T follicular helper cell (primary cell): ENCODE measurements around the gene QPRT.
"Not testable (repeated sequence)": the region's sequence is repeated elsewhere in the genome, so short reads cannot be mapped to it uniquely, and the experiment has no call there.

Experiments
- DNase-seq: peaks from one replicate; pipeline ENCODE4 v3.0.0-alpha.2; 2020; ENCODE audit warnings: low read depth
- total RNA-seq, 2 experiments: gene quantifications; one replicate each; lab custom pipeline; 2026; lab: John Stamatoyannopoulos, UW

QPRT gene
- 0.96 to 2.9 reads per million in 2 experiments for total RNA-seq

DNA sequence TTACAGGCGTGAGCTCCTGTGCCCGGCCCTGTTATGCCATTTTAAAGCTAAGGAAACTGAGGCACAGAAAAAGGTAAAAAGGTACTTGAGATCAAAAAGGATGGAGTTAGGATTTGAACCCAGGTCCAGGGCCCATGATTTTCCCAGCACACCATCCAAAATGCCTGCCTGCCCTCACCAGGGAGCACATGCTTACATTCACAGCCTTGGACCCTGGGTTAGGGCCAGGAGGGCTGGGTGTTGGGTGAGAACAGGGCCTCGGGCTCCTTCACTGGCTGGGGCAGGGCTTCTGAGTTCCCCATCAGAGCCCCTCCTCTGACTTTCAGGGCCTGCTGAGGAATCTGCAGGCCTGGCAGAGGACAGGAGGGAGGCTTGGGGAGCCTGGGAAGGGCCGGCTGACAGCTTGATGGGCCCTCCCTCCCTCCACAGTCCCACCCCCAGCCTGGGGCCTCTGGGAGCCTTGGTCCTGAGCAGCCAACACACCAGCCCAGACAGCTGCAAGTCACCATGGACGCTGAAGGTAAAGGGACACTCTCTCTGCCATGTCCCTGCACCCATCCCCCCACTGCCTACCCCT is at the start of gene QPRT:
TSS of gene QPRT (plus strand) at position 490 of the 577 bp plus-strand sequence. CDS start at position 508, 18 bp downstream.
- no peak for DNase-seq

DNA sequence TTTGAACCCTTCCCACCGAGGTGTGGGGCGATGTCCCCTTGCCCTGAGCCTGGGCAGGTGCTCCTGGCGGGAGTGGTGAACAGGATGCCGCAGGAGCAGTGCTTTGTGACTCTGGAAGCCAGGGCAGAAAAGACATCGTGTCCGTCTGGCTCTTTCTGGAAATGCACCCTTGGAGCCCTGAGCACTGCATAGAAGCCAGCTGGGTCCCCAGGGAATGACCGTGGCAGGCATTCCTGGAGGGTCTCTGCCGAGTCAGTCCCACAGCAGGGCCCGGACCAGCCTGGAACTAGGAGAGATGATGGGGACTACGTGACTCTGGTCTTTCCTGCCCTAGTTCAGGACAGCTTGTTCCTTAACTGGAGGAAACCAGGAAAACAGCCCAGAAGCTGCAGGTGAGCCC is 49.7 kb upstream of the QPRT start:
- DNase-seq: not testable (repeated sequence)

DNA sequence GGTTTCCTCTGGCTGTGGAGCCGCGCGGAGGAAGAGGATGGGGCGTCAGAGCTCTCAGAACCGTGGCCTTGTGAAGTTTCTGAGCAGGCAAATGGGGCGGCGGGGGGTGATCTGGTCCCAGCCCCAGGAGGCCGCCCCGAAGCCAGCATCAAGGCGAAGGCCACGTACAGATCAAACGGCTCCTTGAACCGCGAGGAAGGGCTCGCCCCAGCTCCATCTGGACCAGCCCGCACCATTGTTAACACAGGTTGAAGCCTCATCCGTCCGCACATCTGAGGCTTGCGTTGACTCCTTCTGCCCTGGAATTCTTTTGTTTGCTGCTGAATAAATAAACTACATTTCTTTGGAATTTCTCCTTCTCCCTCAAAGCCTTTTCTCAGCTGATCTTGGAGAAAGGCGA is 47.3 kb upstream of the QPRT start:
- DNase-seq: not testable (repeated sequence)

DNA sequence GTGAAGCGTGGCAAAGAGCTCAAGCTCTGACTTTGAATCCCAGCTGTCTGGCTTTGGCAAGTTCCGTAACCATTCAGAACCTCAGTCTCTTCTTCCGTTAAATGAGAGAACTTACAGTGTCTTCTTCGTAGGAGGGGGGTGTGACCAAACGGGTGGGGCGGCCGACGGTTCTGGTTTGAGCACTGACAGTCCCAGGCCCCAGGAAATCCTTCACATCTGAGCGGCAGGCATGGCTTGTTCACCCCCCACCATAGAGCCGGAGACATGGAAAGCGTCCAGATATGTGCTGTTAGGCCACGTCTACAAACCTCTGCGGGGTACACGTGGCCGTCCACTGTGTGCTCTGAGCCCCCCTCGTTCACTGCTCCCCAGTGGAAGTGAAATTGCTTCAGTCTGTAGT is 43.1 kb upstream of the QPRT start:
- not testable (repeated sequence) for DNase-seq

DNA sequence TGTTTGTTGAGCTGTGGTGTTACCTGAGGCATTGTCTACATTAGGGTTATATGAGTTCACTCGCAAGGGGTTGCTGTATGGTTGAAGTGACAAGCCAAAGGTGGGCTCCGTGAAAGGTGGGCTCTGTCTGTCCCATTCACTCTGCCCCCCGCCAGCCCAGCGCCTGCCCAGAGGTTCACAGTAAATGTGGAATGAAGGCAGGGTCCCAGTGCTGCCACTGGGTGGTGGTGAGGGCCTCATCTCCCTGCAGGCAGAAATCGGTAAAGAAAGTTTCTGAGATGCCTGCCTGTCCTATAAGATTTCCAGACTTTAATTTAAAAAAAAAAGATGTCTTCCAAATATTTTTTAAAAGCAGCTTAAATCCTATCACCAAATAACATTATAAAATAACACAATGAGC is 42.6 kb upstream of the QPRT start:
- DNase-seq: not testable (repeated sequence)

DNA sequence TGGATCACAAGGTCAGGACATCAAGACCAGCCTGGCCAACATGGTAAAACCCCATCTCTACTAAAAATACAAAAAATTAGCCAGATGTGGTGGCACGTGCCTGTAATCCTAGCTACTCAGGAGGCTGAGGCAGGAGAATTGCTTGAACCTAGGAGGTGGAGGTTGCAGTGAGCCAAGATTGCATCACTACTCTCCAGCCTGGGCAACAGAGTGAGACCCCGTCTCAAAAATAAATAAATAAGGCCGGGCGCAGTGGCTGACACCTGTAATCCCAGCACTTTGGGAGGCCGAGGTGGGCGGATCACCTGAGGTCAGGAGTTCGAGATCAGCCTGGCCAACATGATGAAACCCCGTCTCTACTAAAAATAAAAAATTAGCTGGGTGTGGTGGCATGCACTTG is 40.2 kb upstream of the QPRT start:
- DNase-seq: not testable (repeated sequence)

DNA sequence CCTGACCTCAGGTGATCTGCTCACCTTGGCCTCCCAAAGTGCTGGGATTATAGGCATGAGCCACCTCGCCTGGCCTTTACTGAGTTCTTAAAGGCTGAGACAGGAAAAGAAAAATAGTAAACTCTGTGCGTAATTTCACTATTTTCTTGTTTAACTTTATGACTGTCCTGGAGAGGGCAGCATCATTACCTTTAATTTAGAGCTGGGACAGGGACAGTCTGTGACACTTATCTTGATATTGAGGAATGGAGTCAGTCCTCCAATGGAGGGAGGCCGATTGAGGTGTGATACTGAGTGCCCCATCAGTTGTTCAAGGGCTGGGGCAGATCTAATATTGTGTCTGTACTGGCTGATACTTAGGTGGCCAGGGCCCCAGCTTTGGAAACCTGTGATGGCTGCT is 37.4 kb upstream of the QPRT start:
- DNase-seq: no peak

DNA sequence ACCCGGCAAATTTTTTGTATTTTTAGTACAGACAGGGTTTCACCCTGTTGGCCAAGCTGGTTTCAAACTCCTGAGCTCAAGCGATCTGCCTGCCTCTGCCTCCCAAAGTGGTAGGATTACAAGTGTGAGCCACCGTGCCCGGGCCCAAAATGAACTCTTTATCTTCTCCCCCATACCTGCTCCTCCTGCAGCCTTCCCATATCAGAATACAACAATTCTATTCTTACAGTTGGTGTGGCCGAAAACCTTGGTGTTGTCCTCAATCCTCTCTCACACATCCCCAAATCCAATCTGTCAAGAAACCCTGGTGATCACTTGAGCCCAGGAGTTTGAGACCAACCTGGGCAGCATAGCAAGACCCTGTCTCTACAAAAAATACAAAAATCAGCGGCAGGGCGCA is 35.4 kb upstream of the QPRT start:
- DNase-seq: no peak

DNA sequence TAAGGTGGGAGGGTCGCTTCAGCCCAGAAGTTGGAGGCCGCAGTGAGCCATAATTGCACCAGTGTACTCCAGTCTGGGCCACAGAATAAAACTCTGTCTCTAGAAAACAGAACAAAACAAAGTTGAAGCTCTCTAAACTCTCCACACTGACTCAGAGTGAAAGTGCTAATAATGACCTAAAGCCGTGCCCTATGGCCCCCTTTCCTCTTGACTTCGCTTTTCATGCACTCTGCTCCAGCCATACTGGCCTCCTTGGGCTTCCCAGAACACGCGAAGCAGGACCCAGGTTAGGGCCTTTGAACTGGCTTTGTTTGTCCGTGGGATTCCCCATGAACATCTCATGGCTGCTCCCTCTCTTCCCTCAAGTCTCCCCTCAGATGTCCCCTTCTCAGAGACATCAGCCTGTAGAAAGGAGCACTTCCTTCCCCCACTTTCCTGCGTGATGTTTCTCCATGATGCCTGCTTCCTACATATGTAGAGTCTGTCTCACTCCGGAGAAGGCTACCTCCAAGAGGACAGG is 34.6 kb upstream of the QPRT start:
- no peak for DNase-seq

DNA sequence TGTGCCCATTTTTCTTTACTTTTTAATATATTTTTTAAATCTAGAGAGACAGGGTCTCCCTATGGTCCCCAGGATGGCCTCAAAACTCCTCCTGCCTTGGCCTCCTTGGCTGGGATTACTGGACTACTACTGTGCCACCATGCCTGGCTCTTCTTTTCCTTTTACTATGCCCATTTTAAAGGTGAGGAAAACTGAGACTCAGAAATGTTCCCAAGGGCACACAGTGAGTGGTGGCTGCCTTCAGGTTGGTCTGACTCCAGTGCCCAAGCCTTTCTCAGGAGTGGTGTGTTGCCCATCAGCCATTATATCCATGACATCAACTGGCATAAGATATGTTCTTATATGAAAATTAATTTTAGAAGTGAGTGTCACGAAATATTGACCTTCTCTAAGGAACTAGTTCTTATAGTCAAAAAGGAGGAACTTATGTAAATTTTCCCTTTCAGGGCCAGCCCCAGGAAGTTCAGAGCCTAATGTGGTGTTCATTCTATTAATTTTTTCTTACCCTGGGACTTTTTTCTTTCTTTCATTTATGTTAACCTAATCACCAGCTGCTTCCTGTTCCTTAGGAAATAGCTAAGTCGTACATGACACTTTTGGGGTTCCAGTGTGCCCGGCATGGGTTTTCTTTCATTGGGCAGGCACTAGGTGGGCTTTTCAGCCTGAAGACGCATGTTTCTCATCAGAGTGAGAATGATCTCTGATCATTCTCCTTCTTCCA is 33.8 kb upstream of the QPRT start:
- DNase-seq: no peak

DNA sequence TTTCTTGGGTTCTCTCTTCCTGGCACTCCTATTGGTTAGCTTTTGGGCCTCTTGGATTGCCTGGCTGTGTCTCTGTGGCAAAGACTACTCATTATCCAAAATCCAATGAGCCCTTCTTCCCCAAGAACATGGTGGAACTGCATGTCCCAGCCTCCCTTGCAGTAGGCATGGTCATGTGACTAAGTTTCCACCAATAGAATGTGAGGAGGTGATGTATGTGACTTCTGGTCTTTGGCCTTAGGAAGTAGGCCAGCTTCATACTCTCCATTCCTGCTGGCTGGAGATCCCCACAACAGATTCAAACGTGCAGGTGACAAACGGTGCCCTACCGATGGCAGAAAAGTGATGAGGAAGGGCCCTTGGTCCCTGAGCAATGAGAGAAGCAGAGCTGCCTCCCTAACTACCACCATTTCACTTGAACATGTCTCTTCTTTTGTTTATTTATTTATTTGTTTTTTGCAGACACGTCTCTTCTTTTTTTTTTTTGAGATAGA is 33.2 kb upstream of the QPRT start:
- no peak for DNase-seq

DNA sequence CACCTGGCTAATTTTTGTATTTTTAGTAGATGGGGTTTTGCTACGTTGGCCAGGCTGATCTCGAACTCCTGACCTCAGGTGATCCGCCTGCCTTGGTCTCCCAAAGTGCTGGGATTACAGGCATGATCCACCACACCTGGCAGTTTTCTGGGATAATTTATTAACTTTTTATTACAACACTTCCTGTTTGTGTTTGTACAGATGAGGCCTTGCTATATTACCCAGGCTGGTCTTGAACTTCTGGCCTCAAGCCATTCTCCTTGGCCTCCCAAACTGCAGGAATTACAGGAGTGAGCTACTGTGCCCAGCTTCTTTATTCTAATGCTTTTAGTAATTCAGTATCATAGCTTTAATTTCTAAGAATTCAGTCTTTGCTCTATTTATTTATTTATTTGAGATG is 32.0 kb upstream of the QPRT start:
- DNase-seq: no peak

DNA sequence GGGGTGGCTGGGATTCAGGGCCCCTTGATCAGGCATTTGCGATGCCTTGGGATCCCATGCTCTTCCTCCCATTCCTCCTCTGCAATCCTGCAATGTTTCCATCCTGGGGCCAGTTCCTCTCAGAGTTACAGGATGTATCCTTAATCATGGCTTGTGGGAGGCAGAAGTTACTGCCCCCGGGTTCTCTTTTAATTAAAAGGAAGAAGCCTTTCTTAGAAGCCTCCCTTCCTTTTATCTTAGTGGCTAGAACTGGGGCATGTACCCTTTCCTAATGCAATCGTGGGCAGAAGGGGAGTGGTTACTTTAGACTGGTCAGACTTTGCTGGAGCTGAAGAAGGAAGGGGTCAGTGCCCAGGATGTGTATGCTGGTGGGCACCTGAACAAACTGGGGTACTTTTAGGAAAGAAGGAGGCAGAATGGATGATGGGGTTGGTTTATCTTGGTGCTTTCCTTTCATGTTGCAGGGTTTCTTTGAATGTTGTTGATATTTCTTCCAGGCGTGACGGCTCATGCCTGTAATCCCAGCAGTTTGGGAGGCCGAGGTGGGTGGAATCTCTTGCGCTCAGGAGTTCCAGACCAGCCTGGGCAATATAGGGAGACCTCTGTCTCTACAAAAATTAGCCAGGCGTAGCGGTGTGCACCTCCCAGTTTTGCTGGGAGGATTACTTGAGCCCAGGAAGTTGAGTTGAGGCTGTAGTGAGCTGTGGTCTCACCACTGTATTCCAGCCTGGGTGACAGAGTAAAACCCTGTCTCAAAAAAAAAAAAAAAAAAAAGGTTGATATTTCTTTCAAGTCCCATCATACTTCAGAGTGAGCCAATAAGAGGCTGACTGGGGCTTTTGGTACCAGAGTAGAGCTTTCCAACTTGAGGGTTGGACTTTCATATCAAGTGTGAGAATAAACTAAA is 29.1 kb upstream of the QPRT start:
- DNase-seq: no peak

DNA sequence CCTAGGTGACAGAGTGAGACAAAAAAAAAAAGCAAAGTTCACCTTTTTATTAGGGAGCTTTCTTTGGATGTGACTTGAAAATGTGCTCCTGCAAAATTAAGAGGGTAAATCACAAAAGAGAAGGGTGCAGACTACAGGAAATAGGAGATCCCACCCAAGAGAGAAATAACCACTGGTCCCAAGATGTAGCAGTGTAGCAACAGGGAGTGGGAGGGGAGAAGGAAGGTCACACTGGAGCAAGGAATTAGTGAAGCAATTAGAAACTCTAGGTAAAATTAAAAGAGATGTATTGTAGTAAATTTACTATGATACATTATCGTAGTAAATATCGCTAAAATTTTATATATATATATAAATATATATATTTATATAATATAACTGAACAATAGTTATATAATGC is 28.2 kb upstream of the QPRT start:
- DNase-seq: no peak

DNA sequence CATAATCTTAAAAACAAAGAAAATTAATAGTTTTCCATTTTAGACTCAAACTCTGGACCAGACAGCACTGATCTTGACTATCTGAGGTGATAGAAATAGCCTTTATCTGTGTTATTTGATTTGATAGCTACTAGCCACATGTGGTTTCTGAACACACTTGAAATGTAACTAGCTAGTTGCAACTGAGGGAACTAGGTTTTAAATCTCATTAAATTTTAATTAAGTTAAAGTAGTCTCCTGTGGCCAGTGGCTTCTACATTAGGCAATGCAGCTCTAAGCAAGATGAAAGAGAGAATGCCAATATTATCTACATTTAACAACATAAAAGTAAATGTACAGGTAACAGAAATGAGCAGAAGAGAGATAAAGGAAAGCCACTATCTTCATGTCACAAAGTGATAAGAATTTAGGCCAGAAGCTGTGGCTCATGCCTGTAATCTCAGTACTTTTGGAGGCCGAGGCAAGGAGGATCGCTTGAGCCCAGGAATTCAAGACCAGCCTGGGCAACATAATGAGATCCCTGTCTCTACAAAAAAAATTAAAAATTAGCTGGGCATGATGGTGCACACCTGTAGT is 27.1 kb upstream of the QPRT start:
- DNase-seq: no peak

DNA sequence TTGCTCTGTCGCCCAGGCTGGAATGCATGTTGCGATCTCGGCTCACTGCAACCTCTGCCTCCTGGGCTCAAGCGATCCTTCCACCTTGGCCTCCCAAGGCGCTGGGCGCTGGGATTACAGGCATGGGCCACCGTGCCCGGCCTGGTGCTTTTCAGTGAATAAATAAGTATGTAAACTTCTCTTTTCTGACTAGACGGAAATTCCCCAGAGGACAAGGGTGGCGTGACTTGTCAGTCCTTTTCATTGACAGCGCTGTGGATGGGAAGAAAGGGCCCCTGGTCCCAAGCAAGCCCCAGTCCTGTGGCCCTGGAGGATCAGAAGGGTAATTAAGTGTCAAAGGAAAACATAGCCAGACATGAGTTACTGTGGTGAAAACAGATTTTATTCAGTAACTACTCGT is 25.5 kb upstream of the QPRT start:
- no peak for DNase-seq

DNA sequence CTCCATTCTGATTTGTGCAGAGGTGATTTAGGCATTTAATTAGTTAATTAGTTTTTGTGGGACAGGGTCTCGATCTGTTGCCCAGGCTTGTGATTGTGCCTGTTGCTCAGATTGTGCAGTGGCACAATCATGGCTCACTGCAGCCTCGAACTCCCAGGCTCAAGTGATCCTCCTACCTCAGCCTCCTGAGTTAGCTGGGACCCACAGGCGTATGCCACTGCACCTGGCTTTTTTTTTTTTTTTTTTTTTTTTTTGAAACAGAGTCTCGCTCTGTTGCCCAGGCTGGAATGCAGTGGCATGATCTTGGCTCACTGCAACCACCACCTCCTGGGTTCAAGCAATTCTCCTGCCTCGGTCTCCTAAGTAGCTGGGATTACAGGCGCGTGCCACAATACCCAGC is 25.1 kb upstream of the QPRT start:
- not testable (repeated sequence) for DNase-seq

DNA sequence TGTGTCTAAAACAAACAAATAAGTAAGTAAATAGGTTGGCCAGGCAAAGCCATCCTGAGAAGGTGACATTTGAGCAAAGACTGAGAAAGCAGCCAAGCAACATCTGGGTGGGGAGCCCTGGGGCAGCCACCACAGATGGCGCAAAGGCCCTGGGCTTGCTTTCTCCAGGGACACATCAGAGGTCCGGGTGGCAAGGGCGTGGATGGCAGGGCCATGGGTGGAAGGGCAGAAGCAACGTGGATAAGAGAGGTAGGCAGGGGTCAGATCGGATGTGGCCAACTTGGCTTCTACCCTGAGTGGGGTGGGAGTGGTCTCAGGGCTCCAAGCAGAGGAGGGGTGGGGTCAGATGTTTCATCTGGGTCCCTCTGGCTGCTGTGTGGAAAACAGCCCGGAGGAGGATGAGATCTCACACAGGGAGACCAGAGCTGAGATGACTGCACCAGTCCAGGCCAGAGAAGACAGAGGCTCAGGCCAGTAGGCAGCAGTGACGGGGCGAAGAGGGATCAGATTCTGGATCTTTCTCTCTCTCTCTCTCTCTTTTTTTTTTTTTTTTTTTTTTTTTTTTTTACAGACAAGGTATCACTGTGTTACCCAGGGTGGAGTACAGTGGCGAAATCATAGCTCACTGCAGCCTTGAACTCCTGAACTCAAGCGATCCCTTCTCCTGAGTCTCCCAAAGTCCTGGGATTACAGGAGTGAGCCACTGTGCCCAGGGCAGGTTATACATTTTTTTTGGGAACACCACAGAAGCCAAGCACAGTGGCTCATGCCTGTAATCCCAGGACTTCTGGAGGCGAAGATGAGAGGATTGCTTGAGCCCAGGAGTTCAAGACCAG is 22.1 kb upstream of the QPRT start:
- no peak for DNase-seq

DNA sequence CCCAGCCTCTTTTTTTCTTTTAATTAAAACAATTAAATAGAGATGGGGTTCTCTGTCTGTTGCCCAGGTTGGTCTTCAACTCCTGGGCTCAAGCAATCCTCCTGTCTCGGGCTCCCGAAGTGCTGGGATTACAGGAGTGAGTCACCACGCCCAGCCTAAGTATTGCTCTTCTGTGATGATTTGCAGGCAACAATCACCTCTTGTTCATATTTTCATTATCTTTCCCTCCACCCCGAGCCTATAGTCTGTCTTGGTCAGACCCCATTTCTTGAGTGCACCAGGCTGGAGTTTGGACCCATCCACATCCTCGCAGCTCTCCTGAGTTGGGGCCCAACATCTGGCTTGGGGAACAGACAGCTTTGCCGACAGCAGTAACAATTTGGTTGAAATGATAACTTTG is 20.3 kb upstream of the QPRT start:
- no peak for DNase-seq

DNA sequence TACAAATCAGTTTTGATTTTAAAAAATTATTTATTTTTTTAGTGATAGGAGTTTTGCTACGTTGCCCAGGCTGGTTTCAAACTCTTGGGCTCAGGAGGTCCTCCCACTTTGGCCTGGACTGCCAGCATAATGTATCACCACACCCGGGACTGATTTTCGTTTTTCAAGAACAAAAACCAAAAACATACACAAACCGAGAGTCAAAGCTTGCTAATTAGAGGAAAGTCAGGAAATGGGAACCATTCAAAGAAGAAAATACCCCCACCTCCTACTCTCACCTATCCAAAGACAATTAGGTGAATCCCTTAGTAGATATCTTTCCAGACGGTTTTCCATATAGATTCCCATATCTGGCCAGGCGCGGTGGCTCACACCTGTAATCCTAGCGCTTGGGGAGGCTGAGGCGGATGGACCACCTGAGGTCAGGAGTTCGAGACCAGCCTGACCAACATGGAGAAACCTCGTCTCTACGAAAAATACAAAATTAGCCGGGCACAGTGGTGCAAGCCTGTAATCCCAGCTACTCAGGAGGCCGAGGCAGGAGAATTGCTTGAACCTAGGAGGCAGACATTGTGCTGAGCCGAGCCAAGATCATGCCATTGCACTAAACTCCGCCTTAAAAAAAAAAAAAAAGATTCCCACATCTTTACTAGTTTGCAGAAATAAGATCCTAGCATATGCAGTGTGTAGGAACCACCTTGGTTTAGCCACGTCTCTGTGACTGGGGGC is 16.8 kb upstream of the QPRT start:
- no peak for DNase-seq

DNA sequence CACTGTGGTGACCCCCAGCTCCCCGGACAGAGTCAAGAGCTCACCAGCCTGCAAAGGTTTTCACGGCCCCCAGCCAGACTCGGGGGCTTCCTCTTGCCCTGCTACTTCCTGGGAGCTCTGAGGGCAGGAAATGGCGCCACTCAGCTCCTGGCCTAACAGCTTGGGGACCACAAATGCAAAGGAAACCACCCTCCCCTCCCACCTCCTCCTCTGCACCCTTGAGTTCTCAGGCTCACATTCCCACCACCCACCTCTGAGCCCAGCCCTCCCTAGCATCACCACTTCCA is 16.3 kb upstream of the QPRT start:
- no peak for DNase-seq
